Kidney (tissue), 22 donors: Measurements from ENCODE around the gene CHFR. TPM values are rescaled to one million over a fixed set of nuclear protein-coding genes. Genes with fewer than 3 reads are reported as not detected.
A peak's percentile ranks its signal among the peaks of the same experiment; 100 is the strongest.
"Not testable (repeated sequence)": the region's sequence is repeated elsewhere in the genome, so short reads cannot be mapped to it uniquely, and the experiment has no call there.

Experiments
- DNase-seq, 5 donors: peaks; one replicate each; pipeline ENCODE4 v3.0.0-alpha.2; 2013 to 2020
- FAIRE-seq: peaks from 2 replicates; lab custom pipeline; 2012; peaks lifted over from hg19 to GRCh38; lab: Jason Lieb, UNC
- H3K27ac ChIP-seq, 2 donors: one replicate each; pipeline ENCODE4 v1.7.0; 2013; ENCODE audit warnings: low read depth in 2 of 2, low read length in 2 of 2, inconsistent platforms in 1 of 2
- H3K27me3 ChIP-seq: one replicate; pipeline ENCODE4 v1.7.1; 2013; ENCODE audit warnings: low read length, inconsistent platforms; ENCODE audit not compliant: control insufficient read depth, insufficient read depth
- H3K36me3 ChIP-seq, 3 donors: one replicate each; pipeline versions ENCODE4 v1.7.0 to v1.7.1; 2013; ENCODE audit warnings: low read length in 3 of 3, control low read depth in 1 of 3, inconsistent platforms in 1 of 3; ENCODE audit not compliant: insufficient read depth in 3 of 3, control insufficient read depth in 2 of 3
- H3K4me1 ChIP-seq, 3 donors: one replicate each; pipeline versions ENCODE4 v1.7.0 to v1.7.1; 2013; ENCODE audit warnings: low read length in 3 of 3, inconsistent platforms in 1 of 3, low read depth in 1 of 3; ENCODE audit not compliant: control insufficient read depth in 2 of 3, insufficient read depth in 2 of 3
- H3K4me3 ChIP-seq, 3 donors: one replicate each; pipeline versions ENCODE4 v1.7.0 to v1.8.1; 2013; ENCODE audit warnings: low read length in 3 of 3, control low read depth in 1 of 3, inconsistent platforms in 1 of 3
- H3K9ac ChIP-seq, 3 donors: one replicate each; pipeline versions ENCODE4 v1.7.0 to v1.7.1; 2013; ENCODE audit warnings: low read length in 3 of 3, control low read depth in 1 of 3, inconsistent platforms in 1 of 3
- H3K9me3 ChIP-seq, 3 donors: one replicate each; pipeline versions ENCODE4 v1.7.0 to v1.7.1; 2013; ENCODE audit warnings: low read length in 3 of 3, control low read depth in 1 of 3, inconsistent platforms in 1 of 3; ENCODE audit not compliant: control insufficient read depth in 2 of 3, insufficient read depth in 1 of 3
- intact Hi-C: fragments of 100-400 bp; cut with DNase I; formaldehyde crosslinking; loops from one replicate; pipeline ENCODE4 v1.11.1; 2022
- long read RNA-seq, 10 donors: library from polyadenylated mRNA in 1 of 10; unstranded in 1 of 10; transcript quantifications; one replicate each; pipeline ENCODE4 v2.0.0 and lab custom pipeline, GENCODE V29; 2021 to 2026
- polyA plus RNA-seq: library from polyadenylated mRNA; stranded (reverse); fragments of 350-450 nt; fragmentation: Illumina TruSeq; extraction: RNeasy Lipid Tissue Mini Kit (QIAGEN cat#74804); gene quantifications from one replicate; pipeline ENCODE4 v1.2.3, GENCODE V29; 2014; ENCODE audit warnings: low read depth, low replicate concordance; ENCODE audit not compliant: insufficient read depth
- total RNA-seq: library from RNA; stranded (reverse); fragmentation: NEBNext Ultra II Directional; extraction: Animal tissue kit (Norgen Biotek cat#: 25700); gene quantifications from one replicate; pipeline ENCODE4 v1.2.1, GENCODE V29; 2021
- TF ChIP-seq, protein P1 (sequence below): IDR thresholded peaks from 3 replicates; pipeline ENCODE4 v1.5.1; 2012; ENCODE audit warnings: mild to moderate bottlenecking, moderate library complexity, borderline replicate concordance; ENCODE audit not compliant: insufficient read depth; ENCODE audit errors: extremely low read depth
- donor health status: control.
- donor health status: control.
- donor health status: control.
- donor health status: control.
- donor health status: control.
- donor health status: DM: yes; HTN: yes; CAD: no.
- donor health status: Normal renal cell carcinoma (clear cell type).

The CHFR gene, protein sequence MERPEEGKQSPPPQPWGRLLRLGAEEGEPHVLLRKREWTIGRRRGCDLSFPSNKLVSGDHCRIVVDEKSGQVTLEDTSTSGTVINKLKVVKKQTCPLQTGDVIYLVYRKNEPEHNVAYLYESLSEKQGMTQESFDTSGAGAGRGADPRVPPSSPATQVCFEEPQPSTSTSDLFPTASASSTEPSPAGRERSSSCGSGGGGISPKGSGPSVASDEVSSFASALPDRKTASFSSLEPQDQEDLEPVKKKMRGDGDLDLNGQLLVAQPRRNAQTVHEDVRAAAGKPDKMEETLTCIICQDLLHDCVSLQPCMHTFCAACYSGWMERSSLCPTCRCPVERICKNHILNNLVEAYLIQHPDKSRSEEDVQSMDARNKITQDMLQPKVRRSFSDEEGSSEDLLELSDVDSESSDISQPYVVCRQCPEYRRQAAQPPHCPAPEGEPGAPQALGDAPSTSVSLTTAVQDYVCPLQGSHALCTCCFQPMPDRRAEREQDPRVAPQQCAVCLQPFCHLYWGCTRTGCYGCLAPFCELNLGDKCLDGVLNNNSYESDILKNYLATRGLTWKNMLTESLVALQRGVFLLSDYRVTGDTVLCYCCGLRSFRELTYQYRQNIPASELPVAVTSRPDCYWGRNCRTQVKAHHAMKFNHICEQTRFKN
- total RNA-seq (37.3 TPM), polyA plus RNA-seq (8.3 TPM)
- long read RNA-seq, donor 1: 0 reads
- long read RNA-seq, donor 2: 0 reads
- long read RNA-seq, donor 3, partial matches to known transcripts: 0 of 1 reads
- long read RNA-seq, donor 3, other reads (novel, unspliced or antisense): 0 of 1 reads
- long read RNA-seq, donor 4, partial matches to known transcripts: 0 of 1 reads
- long read RNA-seq, donor 4, other reads (novel, unspliced or antisense): 0 of 1 reads
- long read RNA-seq, donor 5: 0 reads
- long read RNA-seq, donor 6: 0 reads
- long read RNA-seq, donor 7, partial matches to known transcripts: 7 of 24 reads
- long read RNA-seq, donor 7, other reads (novel, unspliced or antisense): 16 of 24 reads
- long read RNA-seq, donor 8, partial matches to known transcripts: 0 of 1 reads
- long read RNA-seq, donor 8, other reads (novel, unspliced or antisense): 0 of 1 reads
- long read RNA-seq, donor 9: 0 reads
- long read RNA-seq, donor 10: 0 reads

DNA sequence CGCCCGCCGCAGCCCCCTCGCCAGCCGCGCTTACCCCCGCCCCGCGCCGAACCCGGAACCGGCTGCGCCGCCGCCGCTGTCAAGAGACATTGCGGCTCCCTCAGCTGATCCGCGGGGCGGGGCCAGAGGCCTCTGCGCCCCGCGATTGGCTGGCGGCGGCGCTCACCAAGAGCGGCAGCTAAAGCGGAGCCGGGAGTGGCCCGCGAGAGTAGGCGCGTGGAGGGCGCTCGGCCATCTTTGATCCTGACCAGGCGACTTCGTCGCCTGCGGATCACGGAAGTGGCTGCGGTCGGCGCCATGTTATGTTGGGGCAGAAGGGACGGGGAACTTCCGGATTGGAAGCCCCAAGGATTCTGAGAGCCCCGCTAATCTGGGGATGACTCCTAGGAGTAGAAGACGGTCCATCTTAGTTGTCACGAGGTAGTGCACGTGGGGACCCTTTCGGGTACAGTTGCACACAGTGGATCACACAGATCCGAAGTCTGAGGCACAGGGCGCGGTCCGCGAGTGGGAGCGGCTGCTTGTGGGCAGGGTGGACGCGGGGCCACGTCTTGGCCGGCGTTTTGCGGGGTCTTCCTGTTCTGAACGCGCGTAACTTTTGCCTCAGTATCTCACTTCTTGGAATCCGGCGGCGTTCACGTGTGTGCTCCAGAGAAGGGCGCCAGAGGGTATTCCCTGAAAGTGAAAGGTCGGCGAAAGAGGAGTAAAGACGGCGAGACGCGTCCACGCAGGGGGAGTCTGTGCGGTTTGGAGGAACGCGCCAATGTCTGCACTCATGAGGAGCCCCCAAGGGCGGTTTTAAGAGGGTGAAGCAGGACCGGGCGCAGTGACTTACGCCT is at the start of gene CHFR:
Gene CHFR (minus strand): TSS at position 93 of the 839 bp plus-strand sequence. CDS start 277 bp downstream, outside the sequence.
- peak; percentile 97 to 99 (median 99) for DNase-seq
- intact Hi-C loops: no loop called here
- peaks cover 0 to 2% (median 0%) of the 10 kb centered on the region in 3 donors for H3K4me1 ChIP-seq
- no peaks in the 10 kb centered on the region for H3K9me3 ChIP-seq
- H3K27me3 ChIP-seq: no peaks in the 10 kb centered on the region
- peak within 1 kb of the TSS; percentile 97 to 98 (median 97) for H3K4me3 ChIP-seq
- TF ChIP-seq, protein P1, sequence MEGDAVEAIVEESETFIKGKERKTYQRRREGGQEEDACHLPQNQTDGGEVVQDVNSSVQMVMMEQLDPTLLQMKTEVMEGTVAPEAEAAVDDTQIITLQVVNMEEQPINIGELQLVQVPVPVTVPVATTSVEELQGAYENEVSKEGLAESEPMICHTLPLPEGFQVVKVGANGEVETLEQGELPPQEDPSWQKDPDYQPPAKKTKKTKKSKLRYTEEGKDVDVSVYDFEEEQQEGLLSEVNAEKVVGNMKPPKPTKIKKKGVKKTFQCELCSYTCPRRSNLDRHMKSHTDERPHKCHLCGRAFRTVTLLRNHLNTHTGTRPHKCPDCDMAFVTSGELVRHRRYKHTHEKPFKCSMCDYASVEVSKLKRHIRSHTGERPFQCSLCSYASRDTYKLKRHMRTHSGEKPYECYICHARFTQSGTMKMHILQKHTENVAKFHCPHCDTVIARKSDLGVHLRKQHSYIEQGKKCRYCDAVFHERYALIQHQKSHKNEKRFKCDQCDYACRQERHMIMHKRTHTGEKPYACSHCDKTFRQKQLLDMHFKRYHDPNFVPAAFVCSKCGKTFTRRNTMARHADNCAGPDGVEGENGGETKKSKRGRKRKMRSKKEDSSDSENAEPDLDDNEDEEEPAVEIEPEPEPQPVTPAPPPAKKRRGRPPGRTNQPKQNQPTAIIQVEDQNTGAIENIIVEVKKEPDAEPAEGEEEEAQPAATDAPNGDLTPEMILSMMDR: no peak
- H3K9ac ChIP-seq: peak within 1 kb of the TSS; percentile 96 to 98 (median 97)
- H3K36me3 ChIP-seq: no peaks in the 10 kb centered on the region
- FAIRE-seq: peak; percentile 8
- H3K27ac ChIP-seq: peak within 1 kb of the TSS; percentile 94 to 96

DNA sequence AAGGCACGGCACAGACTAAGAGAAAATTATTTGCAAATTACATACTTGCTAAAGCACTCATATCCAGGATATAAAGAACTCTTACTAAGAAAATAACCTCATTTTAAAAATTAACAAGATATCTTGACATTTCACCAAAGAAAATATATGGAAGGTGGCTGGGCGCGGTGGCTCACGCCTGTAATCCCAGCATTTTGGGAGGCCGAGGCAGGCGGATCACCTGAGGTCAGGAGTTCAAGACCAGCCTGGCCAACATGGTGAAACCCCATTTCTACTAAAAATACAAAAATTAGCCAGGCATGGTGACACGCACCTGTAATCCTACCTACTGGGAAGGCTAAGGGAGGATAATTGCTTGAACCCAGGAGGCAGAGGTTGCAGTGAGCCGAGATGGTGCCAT is 49.5 kb upstream of the CHFR start:
- H3K9ac ChIP-seq, H3K27ac ChIP-seq, H3K4me3 ChIP-seq, DNase-seq, H3K27me3 ChIP-seq, intact Hi-C loops, H3K4me1 ChIP-seq, FAIRE-seq: not testable (repeated sequence)
- peaks cover under 1 to 24% (median 6%) of the 10 kb centered on the region in 3 donors for H3K36me3 ChIP-seq
- peaks cover under 1 to 59% (median 26%) of the 10 kb centered on the region in 3 donors for H3K9me3 ChIP-seq

DNA sequence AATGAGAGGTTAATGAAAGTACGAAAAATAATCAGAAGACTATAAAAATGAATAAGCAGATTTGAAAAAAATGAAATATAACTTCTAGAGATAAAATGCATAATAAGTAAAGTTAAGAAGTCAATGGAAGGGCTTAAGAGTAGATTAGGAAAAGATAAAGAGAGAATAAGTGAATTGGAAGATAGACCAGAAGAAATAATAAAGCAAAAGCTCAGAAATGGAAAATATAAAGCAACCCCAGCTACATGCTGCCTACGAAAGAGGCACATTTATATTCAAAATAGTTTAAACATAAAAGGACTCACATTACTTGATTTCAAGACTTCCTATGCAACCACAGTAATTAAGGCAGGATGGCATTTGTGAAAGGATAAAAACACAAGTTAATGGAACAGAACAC is 48.8 kb upstream of the CHFR start:
- H3K27me3 ChIP-seq: no peaks in the 10 kb centered on the region
- no peaks in the 10 kb centered on the region for H3K4me1 ChIP-seq
- TF ChIP-seq, protein P1: no peak
- DNase-seq (no peak), FAIRE-seq (no peak)
- H3K9me3 ChIP-seq: peaks cover 6 to 59% (median 31%) of the 10 kb centered on the region in 3 donors
- H3K27ac ChIP-seq: no peak overlapping the region
- intact Hi-C loops: no loop called here
- peaks cover 4 to 25% (median 10%) of the 10 kb centered on the region in 3 donors for H3K36me3 ChIP-seq
- H3K9ac ChIP-seq: no peak overlapping the region
- H3K4me3 ChIP-seq: no peak overlapping the region
